Thymus (tissue), 11 donors: ENCODE results near the gene ZNF622. TPM values are rescaled to one million over a fixed set of nuclear protein-coding genes. Genes with fewer than 3 reads are reported as not detected.

Source experiments
- DNase-seq, 9 donors: peaks; one replicate each; pipeline ENCODE4 v3.0.0-alpha.2; 2013; ENCODE audit warnings: low spot score in 9 of 9, low read depth in 6 of 9, missing footprints in 1 of 9
- H3K27ac ChIP-seq, 2 donors: one replicate each; pipeline ENCODE4 v1.5.1; 2013; ENCODE audit warnings: control low read depth in 1 of 2, low read depth in 1 of 2, low read length in 1 of 2, mild to moderate bottlenecking in 1 of 2, moderate library complexity in 1 of 2
- H3K27me3 ChIP-seq, 2 donors: one replicate each; pipeline ENCODE4 v1.5.1; 2013; ENCODE audit warnings: low read length in 1 of 2; ENCODE audit not compliant: control insufficient read depth in 2 of 2, insufficient read depth in 1 of 2
- H3K36me3 ChIP-seq, 2 donors: one replicate each; pipeline ENCODE4 v1.5.1; 2013; ENCODE audit warnings: low read length in 1 of 2, mild to moderate bottlenecking in 1 of 2, moderate library complexity in 1 of 2; ENCODE audit not compliant: control insufficient read depth in 2 of 2, insufficient read depth in 2 of 2
- H3K4me1 ChIP-seq, 2 donors: one replicate each; pipeline ENCODE4 v1.5.1; 2013; ENCODE audit warnings: low read length in 2 of 2; ENCODE audit not compliant: control insufficient read depth in 2 of 2, insufficient read depth in 2 of 2
- H3K4me3 ChIP-seq, 2 donors: one replicate each; pipeline ENCODE4 v1.5.1; 2013; ENCODE audit warnings: low read length in 2 of 2, control low read depth in 1 of 2, mild to moderate bottlenecking in 1 of 2
- H3K9me3 ChIP-seq, 2 donors: one replicate each; pipeline ENCODE4 v1.5.1; 2013; ENCODE audit warnings: low read length in 1 of 2, mild to moderate bottlenecking in 1 of 2; ENCODE audit not compliant: control insufficient read depth in 2 of 2, insufficient read depth in 1 of 2
- whole genome bisulfite sequencing: extraction: QIAGEN DNeasy Blood & Tissue Kit; methylation state at CpG from one replicate; pipeline ENCODE4 v1.1.7; 2013; 5-methylcytosine and 5-hydroxymethylcytosine counted together
- polyA plus RNA-seq: library from polyadenylated mRNA; stranded (reverse); fragments of 200-250 nt; gene quantifications from one replicate; pipeline ENCODE4 v1.2.3, GENCODE V29; 2013
- total RNA-seq: library from RNA; stranded (reverse); fragments of 120-200 nt; gene quantifications from one replicate; pipeline ENCODE4 v1.2.4, GENCODE V29; 2013
- donor health status: healthy.

Gene ZNF622
- total and polyA plus RNA-seq, 2 donors = 19.8 to 27.7 TPM

DNA sequence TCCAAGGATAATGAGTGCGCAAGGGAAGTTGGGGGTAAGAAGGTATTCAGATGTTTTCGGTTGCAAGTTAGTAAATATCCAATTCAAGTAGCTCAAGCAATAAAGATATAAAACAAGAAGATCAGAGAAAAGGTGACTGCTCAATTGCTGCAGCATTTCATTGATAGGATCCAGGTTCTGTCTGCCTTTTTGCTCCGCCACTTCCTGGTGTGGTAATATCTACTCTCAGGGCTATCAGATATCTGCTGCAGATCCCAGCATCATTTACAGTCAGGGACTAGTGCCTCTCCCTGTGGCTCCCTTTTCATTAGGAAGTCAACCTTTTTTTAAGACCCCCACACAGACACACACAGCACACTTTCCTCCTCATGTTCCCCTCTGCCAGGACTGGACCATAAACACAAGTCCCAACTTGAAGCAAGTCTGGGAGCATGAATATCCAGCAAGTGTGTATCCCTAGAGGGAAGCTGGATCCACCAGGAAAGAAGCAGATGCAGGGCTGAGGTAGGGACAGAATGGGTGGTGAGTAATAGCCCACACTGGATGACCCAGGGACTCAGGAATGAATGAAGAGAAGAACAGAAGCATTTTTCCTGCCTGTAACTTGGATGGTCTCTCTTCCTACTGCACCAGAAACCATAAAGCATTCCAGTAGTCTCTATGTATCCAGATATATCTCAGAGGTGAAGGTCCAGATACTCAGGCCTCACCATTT lies 53.7 kb downstream of the ZNF622 start:
- no peak overlapping the region for H3K27ac ChIP-seq
- H3K4me1 ChIP-seq = no peaks in the 10 kb centered on the region
- WGBS = 76% methylated on average over 3 of the region's 3 CpGs
- no peak for DNase-seq
- no peaks in the 10 kb centered on the region for H3K9me3 ChIP-seq
- no peaks in the 10 kb centered on the region for H3K36me3 ChIP-seq
- H3K27me3 ChIP-seq = no peaks in the 10 kb centered on the region
- no peak overlapping the region for H3K4me3 ChIP-seq

GRCh38 chr5:16411235-16411634 lies 54.4 kb downstream of the ZNF622 start:
- H3K4me1 ChIP-seq = no peaks in the 10 kb centered on the region
- no peak overlapping the region for H3K27ac ChIP-seq
- DNase-seq = no peak
- no peaks in the 10 kb centered on the region for H3K27me3 ChIP-seq
- H3K4me3 ChIP-seq = no peak overlapping the region
- H3K36me3 ChIP-seq = no peaks in the 10 kb centered on the region
- no peaks in the 10 kb centered on the region for H3K9me3 ChIP-seq
- 94% methylated on average over 9 of the region's 9 CpGs for WGBS

DNA sequence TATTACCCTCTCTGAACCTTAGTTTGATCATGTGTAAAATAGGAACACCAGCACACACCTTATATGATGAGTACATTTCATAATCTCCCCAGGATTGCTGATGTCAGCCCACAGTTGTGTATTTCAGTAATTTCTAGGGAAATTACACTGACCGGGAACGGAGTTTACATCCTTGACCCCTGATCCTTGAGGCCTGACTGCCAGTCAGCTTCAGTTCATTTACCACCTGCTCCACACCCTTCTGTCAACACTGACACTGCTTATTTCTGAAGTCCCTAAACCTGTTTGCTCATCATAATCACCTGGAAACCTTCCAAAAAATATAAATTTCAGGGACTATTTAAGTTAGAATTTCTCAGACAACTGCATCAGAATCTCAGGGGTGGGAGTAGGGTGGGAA lies 55.3 kb downstream of the ZNF622 start:
- no peak overlapping the region for H3K27ac ChIP-seq
- H3K4me1 ChIP-seq = no peaks in the 10 kb centered on the region
- H3K27me3 ChIP-seq = no peaks in the 10 kb centered on the region
- H3K9me3 ChIP-seq = no peaks in the 10 kb centered on the region
- H3K4me3 ChIP-seq = no peak overlapping the region
- H3K36me3 ChIP-seq = no peaks in the 10 kb centered on the region
- WGBS = 89% methylated on average over 2 of the region's 2 CpGs
- DNase-seq = no peak

DNA sequence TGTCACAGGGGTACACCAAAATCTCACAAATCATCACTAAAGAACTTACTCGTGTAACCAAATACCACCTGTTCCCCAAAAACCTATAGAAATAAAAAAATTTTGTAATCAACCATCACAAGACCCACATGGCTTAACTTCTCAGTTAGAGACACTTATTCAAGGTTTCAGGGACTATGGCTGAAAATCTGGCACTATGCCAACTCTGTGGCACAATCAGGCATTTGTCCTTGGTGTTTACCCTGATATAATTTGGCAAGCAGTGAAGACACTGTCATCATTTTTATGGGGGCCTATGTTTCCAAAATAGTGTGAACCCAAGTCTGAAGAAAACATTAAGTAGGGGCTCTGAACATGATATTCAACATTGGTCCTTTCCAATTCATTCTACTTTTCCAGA lies 59.0 kb downstream of the ZNF622 start:
- no peaks in the 10 kb centered on the region for H3K27me3 ChIP-seq
- no peaks in the 10 kb centered on the region for H3K36me3 ChIP-seq
- DNase-seq = no peak
- no peak overlapping the region for H3K4me3 ChIP-seq
- H3K27ac ChIP-seq = no peak overlapping the region
- WGBS = 91% methylated on average over 1 of the region's 1 CpG
- no peaks in the 10 kb centered on the region for H3K4me1 ChIP-seq
- H3K9me3 ChIP-seq = no peaks in the 10 kb centered on the region

DNA sequence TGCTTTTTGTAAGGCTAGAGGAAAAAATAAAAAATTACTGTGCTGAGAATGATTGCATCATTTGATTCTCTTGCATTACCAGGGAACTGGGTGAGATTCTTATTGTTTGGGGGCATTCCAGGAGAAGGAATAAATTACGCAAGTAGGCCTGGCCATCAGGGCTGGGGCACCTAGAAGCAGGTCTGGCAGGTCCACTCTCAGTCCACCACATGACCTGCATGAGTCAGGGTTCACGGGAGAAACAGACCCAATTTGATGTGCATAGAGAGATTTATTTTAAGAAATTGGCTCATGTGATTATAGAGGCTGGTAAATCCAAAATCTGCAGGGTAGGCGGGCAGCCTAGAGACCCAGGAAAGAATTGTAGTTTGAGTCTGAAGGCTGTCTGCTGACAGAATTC lies 59.6 kb downstream of the ZNF622 start:
- no peak for DNase-seq
- H3K4me3 ChIP-seq = no peak overlapping the region
- H3K9me3 ChIP-seq = no peaks in the 10 kb centered on the region
- H3K36me3 ChIP-seq = no peaks in the 10 kb centered on the region
- H3K4me1 ChIP-seq = no peaks in the 10 kb centered on the region
- no peak overlapping the region for H3K27ac ChIP-seq
- H3K27me3 ChIP-seq = no peaks in the 10 kb centered on the region
- WGBS = 70% methylated on average over 3 of the region's 3 CpGs

Other genes with a start within 250 kb of the ZNF622 start
- 37.7 TPM for gene RETREG1, start 151.2 kb upstream of the ZNF622 start, total RNA-seq
- gene RETREG1, start 151.2 kb upstream of the ZNF622 start, polyA plus RNA-seq = 34.1 TPM